ENCODE data around the gene MAP3K12. TPM values are rescaled to one million over a fixed set of nuclear protein-coding genes. Genes with fewer than 3 reads are reported as not detected.

MAP3K12 gene
- total RNA-seq, 2 experiments from 2014 or later = 26.0 to 26.1 TPM

GRCh38 chr12:53497461-53497860 lies 1.8 kb downstream of the MAP3K12 start:
- Mint-ChIP-seq H3K27me3 (no peaks in the 10 kb centered on the region), H3K27ac (no peak overlapping the region), H3K4me3 (peak overlapping the region; percentile 89), H3K36me3 (ENCODE audit: low read depth) (no peaks in the 10 kb centered on the region), H3K9me3 (no peaks in the 10 kb centered on the region), H3K4me1 (peaks cover 55% of the 10 kb centered on the region)
- no peak for DNase-seq
- CTCF ChIA-PET = interaction anchor here (0.7 to 1.6 kb wide), 4 partner anchors 11 to 43 kb away, joined by 3 to 8 read pairs (median 4); no protein-coding TSS in a partner anchor
- POLR2A ChIA-PET = no interaction called here

GRCh38 chr12:53496752-53497032 lies 2.6 kb downstream of the MAP3K12 start:
- DNase-seq = no peak
- ChIA-PET CTCF (interaction anchor here (1.4 to 1.6 kb wide), 2 partner anchors 20 to 175 kb away, joined by 4 to 5 read pairs; partner anchors contain the start of gene AAAS), POLR2A (no interaction called here)
- Mint-ChIP-seq H3K27me3 (no peaks in the 10 kb centered on the region), H3K9me3 (no peaks in the 10 kb centered on the region), H3K36me3 (ENCODE audit: low read depth) (no peaks in the 10 kb centered on the region), H3K4me1 (peaks cover 54% of the 10 kb centered on the region), H3K27ac (no peak overlapping the region), H3K4me3 (no peak overlapping the region)

- Mint-ChIP-seq H3K27ac (no peak overlapping the region), H3K27me3 (no peaks in the 10 kb centered on the region), H3K4me1 (peaks cover 54% of the 10 kb centered on the region), H3K9me3 (no peaks in the 10 kb centered on the region), H3K36me3 (ENCODE audit: low read depth) (no peaks in the 10 kb centered on the region), H3K4me3 (no peak overlapping the region)
- DNase-seq = no peak
- POLR2A ChIA-PET = no interaction called here
- CTCF ChIA-PET = interaction anchor here (0.7 to 1.4 kb wide), 2 partner anchors 15 to 175 kb away, joined by 3 to 4 read pairs; partner anchors contain the start of gene AAAS
Observed at GRCh38 chr12:53495903-53496751, 3.1 kb downstream of the MAP3K12 start.

GRCh38 chr12:53493610-53494391 lies 5.5 kb downstream of the MAP3K12 start:
- no peak for DNase-seq
- ChIA-PET CTCF (interaction anchor here (0.5 to 1.4 kb wide), 9 partner anchors 12 to 172 kb away, joined by 3 to 7 read pairs (median 3); partner anchors contain the start of genes AAAS and SP1), POLR2A (no interaction called here)
- Mint-ChIP-seq H3K9me3 (no peaks in the 10 kb centered on the region), H3K36me3 (ENCODE audit: low read depth) (no peaks in the 10 kb centered on the region), H3K27me3 (no peaks in the 10 kb centered on the region), H3K4me3 (peak overlapping the region; percentile 82), H3K27ac (peak overlapping the region; percentile 67), H3K4me1 (peaks cover 43% of the 10 kb centered on the region)

- H3K27me3 Mint-ChIP-seq = no peaks in the 10 kb centered on the region
- H3K4me3 Mint-ChIP-seq = peak overlapping the region; percentile 82
- ChIA-PET POLR2A (interaction anchor here (0.6 kb wide), 1 partner anchor 7 kb away, joined by 3 read pairs; no protein-coding TSS in a partner anchor), CTCF (interaction anchor here (0.9 to 1.4 kb wide), 7 partner anchors 9 to 113 kb away, joined by 3 to 4 read pairs (median 3); partner anchors contain the start of gene SP1)
- H3K9me3 Mint-ChIP-seq = no peaks in the 10 kb centered on the region
- H3K36me3 Mint-ChIP-seq (ENCODE audit: low read depth) = no peaks in the 10 kb centered on the region
- peaks cover 36% of the 10 kb centered on the region for H3K4me1 Mint-ChIP-seq
- DNase-seq = peak; percentile 89
- H3K27ac Mint-ChIP-seq = peak overlapping the region; percentile 67
Observed at GRCh38 chr12:53492830-53493609, 6.2 kb downstream of the MAP3K12 start.

GRCh38 chr12:53492188-53492587 lies 7.1 kb downstream of the MAP3K12 start:
- ChIA-PET CTCF (interaction anchor here (0.6 to 1.4 kb wide), 6 partner anchors 9 to 113 kb away, joined by 3 to 8 read pairs (median 3); no protein-coding TSS in a partner anchor), POLR2A (interaction anchor here (0.6 kb wide), 1 partner anchor 8 kb away, joined by 3 read pairs; no protein-coding TSS in a partner anchor)
- Mint-ChIP-seq H3K4me1 (peaks cover 29% of the 10 kb centered on the region), H3K27me3 (no peaks in the 10 kb centered on the region), H3K4me3 (peak overlapping the region; percentile 82), H3K36me3 (ENCODE audit: low read depth) (peaks cover 4% of the 10 kb centered on the region), H3K9me3 (no peaks in the 10 kb centered on the region), H3K27ac (peak overlapping the region; percentile 28)
- no peak for DNase-seq

GRCh38 chr12:53489242-53489864 lies 9.9 kb downstream of the MAP3K12 start:
- Mint-ChIP-seq H3K36me3 (ENCODE audit: low read depth) (peaks cover 15% of the 10 kb centered on the region), H3K9me3 (no peaks in the 10 kb centered on the region), H3K27ac (no peak overlapping the region), H3K4me1 (peaks cover 20% of the 10 kb centered on the region), H3K27me3 (no peaks in the 10 kb centered on the region), H3K4me3 (no peak overlapping the region)
- CTCF ChIA-PET = interaction anchor here (1.3 to 2.9 kb wide), 4 partner anchors 8 to 168 kb away, joined by 4 to 11 read pairs (median 7); partner anchors contain the start of gene AAAS
- DNase-seq = no peak
- POLR2A ChIA-PET = no interaction called here

GRCh38 chr12:53486736-53487487 lies 12.3 kb downstream of the MAP3K12 start:
- POLR2A ChIA-PET = no interaction called here
- Mint-ChIP-seq H3K27ac (no peak overlapping the region), H3K4me1 (no peaks in the 10 kb centered on the region), H3K4me3 (no peak overlapping the region), H3K36me3 (ENCODE audit: low read depth) (peaks cover 25% of the 10 kb centered on the region), H3K27me3 (no peaks in the 10 kb centered on the region), H3K9me3 (no peaks in the 10 kb centered on the region)
- no peak for DNase-seq
- CTCF ChIA-PET = interaction anchor here (1.7 kb wide), 1 partner anchor 12 kb away, joined by 5 read pairs; no protein-coding TSS in a partner anchor

GRCh38 chr12:53485955-53486735 lies 13.1 kb downstream of the MAP3K12 start:
- Mint-ChIP-seq H3K27ac (no peak overlapping the region), H3K4me3 (no peak overlapping the region), H3K4me1 (no peaks in the 10 kb centered on the region), H3K27me3 (no peaks in the 10 kb centered on the region), H3K9me3 (no peaks in the 10 kb centered on the region), H3K36me3 (ENCODE audit: low read depth) (peaks cover 31% of the 10 kb centered on the region)
- CTCF ChIA-PET = interaction anchor here (1.7 kb wide), 1 partner anchor 11 kb away, joined by 5 read pairs; no protein-coding TSS in a partner anchor
- no peak for DNase-seq
- POLR2A ChIA-PET = no interaction called here

- Mint-ChIP-seq H3K27me3 (no peaks in the 10 kb centered on the region), H3K4me3 (no peak overlapping the region), H3K9me3 (no peaks in the 10 kb centered on the region), H3K27ac (peak overlapping the region; percentile 11), H3K36me3 (ENCODE audit: low read depth) (peaks cover 35% of the 10 kb centered on the region), H3K4me1 (no peaks in the 10 kb centered on the region)
- ChIA-PET CTCF (no interaction called here), POLR2A (no interaction called here)
- DNase-seq = no peak
Observed at GRCh38 chr12:53484686-53485575, 14.3 kb downstream of the MAP3K12 start.

All from activated CD4-positive, alpha-beta T cell treated with anti-CD3 and anti-CD28 coated beads, Interleukin-2, amount 10 ng/mL, durations not matched to agents 7 days and 5 days (primary cell).